ENCODE data around the gene TGFB1. TPM values are rescaled to one million over a fixed set of nuclear protein-coding genes. Genes with fewer than 3 reads are reported as not detected.
"Not testable (repeated sequence)": the region's sequence is repeated elsewhere in the genome, so short reads cannot be mapped to it uniquely, and the experiment has no call there.

Gene TGFB1
- total and polyA plus RNA-seq, 5 experiments from 2014 or later = 30.5 to 85.6 (median 45.4) TPM

- no peak for DNase-seq
- POLR2A ChIA-PET = interaction anchor here (0.8 kb wide), 1 partner anchor 9 kb away, joined by 3 read pairs; no protein-coding TSS in a partner anchor
- peaks cover 39 to 69% (median 59%) of the 10 kb centered on the region in 4 donors for H3K4me1 Mint-ChIP-seq
- H3K27me3 Mint-ChIP-seq = no peaks in the 10 kb centered on the region
- peak overlapping the region in 1 of 10 donors; percentile 14 for H3K4me3 Mint-ChIP-seq
- no peaks in the 10 kb centered on the region for H3K9me3 Mint-ChIP-seq
- no peak for ATAC-seq
- peaks cover 0 to 97% (median 29%) of the 10 kb centered on the region in 3 donors for H3K36me3 Mint-ChIP-seq
- peak overlapping the region; percentile 82 to 99 (median 92) for H3K27ac Mint-ChIP-seq
Measured at GRCh38 chr19:41296433-41296871, 57.3 kb downstream of the TGFB1 start.

DNA sequence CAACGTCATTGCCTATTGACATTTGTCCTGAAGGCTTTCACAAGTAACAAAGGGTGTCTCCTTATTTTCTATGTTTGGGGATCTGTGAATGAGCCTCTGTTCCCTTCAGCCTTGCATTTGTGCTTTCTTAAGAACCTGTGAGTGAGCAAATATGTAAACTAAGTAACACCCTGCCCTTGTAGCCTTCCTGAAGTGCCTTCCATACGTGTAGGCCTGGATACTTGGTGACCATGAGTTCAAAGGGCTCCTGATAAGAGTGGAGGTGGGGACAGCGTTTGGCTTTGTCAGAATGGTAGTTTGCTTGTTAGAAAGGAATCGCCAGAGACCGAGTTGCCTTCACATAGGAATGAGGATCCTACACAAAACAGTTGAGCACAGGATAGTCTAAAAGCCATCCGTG, 58.2 kb downstream of the TGFB1 start:
- H3K4me1 Mint-ChIP-seq = peaks cover 38 to 60% (median 49%) of the 10 kb centered on the region in 4 donors
- H3K36me3 Mint-ChIP-seq = peaks cover 0 to 95% (median 28%) of the 10 kb centered on the region in 3 donors
- ATAC-seq = no peak
- no peaks in the 10 kb centered on the region for H3K27me3 Mint-ChIP-seq
- no peak overlapping the region for H3K4me3 Mint-ChIP-seq
- POLR2A ChIA-PET = interaction anchor here (1.2 kb wide), 2 partner anchors 10 to 32 kb away, joined by 4 to 6 read pairs; no protein-coding TSS in a partner anchor
- H3K27ac Mint-ChIP-seq = peak overlapping the region in 9 of 10 donors; percentile 14 to 94 (median 70)
- DNase-seq = no peak
- H3K9me3 Mint-ChIP-seq = no peaks in the 10 kb centered on the region

GRCh38 chr19:41294393-41294792, 59.3 kb downstream of the TGFB1 start:
- Mint-ChIP-seq H3K27me3 (no peaks in the 10 kb centered on the region), H3K4me1 (peaks cover 28 to 52% (median 38%) of the 10 kb centered on the region in 4 donors), H3K27ac (peak overlapping the region in 5 of 10 donors; percentile 25 to 94 (median 67)), H3K4me3 (peak overlapping the region in 1 of 10 donors; percentile 1), H3K9me3 (no peaks in the 10 kb centered on the region), H3K36me3 (peaks cover 0 to 93% (median 26%) of the 10 kb centered on the region in 3 donors)
- DNase-seq (no peak), ATAC-seq (no peak)
- POLR2A ChIA-PET = interaction anchor here (1.2 kb wide), 2 partner anchors 11 to 31 kb away, joined by 4 to 6 read pairs; no protein-coding TSS in a partner anchor

DNA sequence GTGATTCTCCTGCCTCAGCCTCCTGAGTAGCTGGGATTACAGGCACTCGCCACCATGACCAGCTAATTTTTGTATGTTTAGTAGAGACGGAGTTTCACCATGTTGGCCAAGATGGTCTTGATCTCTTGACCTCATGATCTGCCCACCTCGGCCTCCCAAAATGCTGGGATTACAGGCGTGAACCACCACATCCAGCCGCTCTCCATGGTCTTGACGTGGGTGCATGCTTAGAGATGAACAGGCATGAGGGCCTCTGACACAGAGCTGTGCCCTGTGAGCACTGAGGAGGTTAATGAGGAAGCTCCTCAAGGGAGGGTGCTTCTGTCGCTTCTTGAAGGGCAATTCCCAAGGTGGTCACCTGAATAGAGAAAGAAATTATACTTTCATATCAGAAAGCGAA, 63.9 kb downstream of the TGFB1 start:
- POLR2A ChIA-PET = interaction anchor here (0.6 to 1.3 kb wide), 6 partner anchors 13 to 41 kb away, joined by 3 read pairs; partner anchors contain the start of gene HNRNPUL1
- ATAC-seq, H3K4me3 Mint-ChIP-seq, DNase-seq, H3K27me3 Mint-ChIP-seq, H3K9me3 Mint-ChIP-seq: not testable (repeated sequence)
- Mint-ChIP-seq H3K4me1 (peaks cover 0 to 25% (median 6%) of the 10 kb centered on the region in 4 donors), H3K27ac (peak overlapping the region in 2 of 10 donors; percentile 5 to 57), H3K36me3 (peaks cover 0 to 93% (median 23%) of the 10 kb centered on the region in 3 donors)

- no peak overlapping the region for H3K4me3 Mint-ChIP-seq
- ATAC-seq = peak; percentile 39 to 57
- POLR2A ChIA-PET = interaction anchor here (0.6 to 1.7 kb wide), 6 partner anchors 13 to 42 kb away, joined by 3 to 6 read pairs (median 3); partner anchors contain the start of gene HNRNPUL1
- DNase-seq = peak in 1 of 10 donors; percentile 21
- H3K9me3 Mint-ChIP-seq = no peaks in the 10 kb centered on the region
- H3K27me3 Mint-ChIP-seq = no peaks in the 10 kb centered on the region
- H3K27ac Mint-ChIP-seq = peak overlapping the region in 5 of 10 donors; percentile 11 to 69 (median 62)
- peaks cover 0 to 19% (median 4%) of the 10 kb centered on the region in 4 donors for H3K4me1 Mint-ChIP-seq
- H3K36me3 Mint-ChIP-seq = peaks cover 3 to 92% (median 18%) of the 10 kb centered on the region in 3 donors
Measured at GRCh38 chr19:41288673-41289530, 64.8 kb downstream of the TGFB1 start.

Other genes starting within 250 kb of the TGFB1 start
- not detected for gene CYP2F1, start 239.5 kb downstream of the TGFB1 start, total RNA-seq
- gene CYP2F1, start 239.5 kb downstream of the TGFB1 start, polyA plus RNA-seq = under 1 TPM in 1 of 3 donors, not detected in 2; 0.19 TPM
- gene CYP2S1, start 160.7 kb downstream of the TGFB1 start, total RNA-seq = not detected
- gene CYP2S1, start 160.7 kb downstream of the TGFB1 start, polyA plus RNA-seq = not detected
- not detected for gene AXL, start 134.7 kb downstream of the TGFB1 start, total RNA-seq
- under 1 TPM in 2 of 3 donors, not detected in 1; 0.11 to 0.21 TPM for gene AXL, start 134.7 kb downstream of the TGFB1 start, polyA plus RNA-seq
- gene HNRNPUL1, start 89.5 kb downstream of the TGFB1 start, total RNA-seq = 100 to 1,000 TPM; 262 to 280 TPM
- 10 to 100 TPM; 40.7 to 67.6 (median 46.1) TPM for gene HNRNPUL1, start 89.5 kb downstream of the TGFB1 start, polyA plus RNA-seq
- gene CCDC97, start 43.8 kb downstream of the TGFB1 start, total RNA-seq = 10 to 100 TPM; 46.6 to 49.1 TPM
- 10 to 100 TPM; 15.6 to 25.0 (median 24.6) TPM for gene CCDC97, start 43.8 kb downstream of the TGFB1 start, polyA plus RNA-seq
- gene B9D2, start 10.2 kb upstream of the TGFB1 start, total RNA-seq = 10 to 100 TPM; 15.0 to 17.3 TPM
- gene B9D2, start 10.2 kb upstream of the TGFB1 start, polyA plus RNA-seq = 10 to 100 TPM; 12.6 to 20.9 (median 19.8) TPM
- 1 to 10 TPM; 9.9 TPM for gene TMEM91, start 22.6 kb upstream of the TGFB1 start, total RNA-seq
- gene TMEM91, start 22.6 kb upstream of the TGFB1 start, polyA plus RNA-seq = 1 to 10 TPM; 3.6 to 8.3 (median 5.0) TPM
- 10 to 100 TPM; 18.3 to 22.9 TPM for gene EXOSC5, start 43.4 kb upstream of the TGFB1 start, total RNA-seq
- gene EXOSC5, start 43.4 kb upstream of the TGFB1 start, polyA plus RNA-seq = 10 to 100 TPM; 69.0 to 88.0 (median 84.8) TPM
- 10 to 100 TPM; 15.9 to 18.7 TPM for gene BCKDHA, start 43.9 kb upstream of the TGFB1 start, total RNA-seq
- gene BCKDHA, start 43.9 kb upstream of the TGFB1 start, polyA plus RNA-seq = 10 to 100 TPM; 51.8 to 67.3 (median 53.8) TPM
- gene B3GNT8, start 73.5 kb upstream of the TGFB1 start, total RNA-seq = under 1 TPM; 0.39 to 0.41 TPM
- gene B3GNT8, start 73.5 kb upstream of the TGFB1 start, polyA plus RNA-seq = 1 to 10 TPM in 1 of 3 donors, under 1 TPM in 2; 0.33 to 1.1 (median 0.89) TPM
- gene DMAC2, start 86.0 kb upstream of the TGFB1 start, total RNA-seq = 10 to 100 TPM; 26.2 to 28.7 TPM
- 10 to 100 TPM; 50.6 to 53.7 (median 52.4) TPM for gene DMAC2, start 86.0 kb upstream of the TGFB1 start, polyA plus RNA-seq
- not detected for gene ERICH4, start 89.2 kb upstream of the TGFB1 start, total RNA-seq
- gene ERICH4, start 89.2 kb upstream of the TGFB1 start, polyA plus RNA-seq = not detected
- gene CEACAM21, start 222.2 kb upstream of the TGFB1 start, total RNA-seq = 10 to 100 TPM; 56.7 to 59.1 TPM
- gene CEACAM21, start 222.2 kb upstream of the TGFB1 start, polyA plus RNA-seq = 10 to 100 TPM; 16.7 to 44.2 (median 19.8) TPM